HepG2 (cell line): Measurements from ENCODE around the gene ECHS1. TPM values are rescaled to one million over a fixed set of nuclear protein-coding genes. Genes with fewer than 3 reads are reported as not detected.

ENCODE experiments used
- KLF15 ChIP-seq: sonication (generic); formaldehyde crosslinking; IDR thresholded peaks from 2 replicates; pipeline ENCODE4 v1.8.1; 2023; ENCODE audit warnings: borderline replicate concordance, mild to moderate bottlenecking, inconsistent platforms, missing genetic modification reagents, mixed read lengths
- ZNF251 ChIP-seq: sonication (generic); formaldehyde crosslinking; IDR thresholded peaks from 2 replicates; pipeline ENCODE4 v1.9.0; 2021; ENCODE audit warnings: mild to moderate bottlenecking, missing genetic modification reagents
- ZNF317 ChIP-seq: sonication (generic); formaldehyde crosslinking; IDR thresholded peaks from 2 replicates; pipeline ENCODE4 v1.5.0; 2020; ENCODE audit warnings: mild to moderate bottlenecking, missing genetic modification reagents
- ZNF761 ChIP-seq: sonication (generic); formaldehyde crosslinking; conservative IDR thresholded peaks from 2 replicates; pipeline ENCODE4 v1.4.0; 2020; ENCODE audit warnings: mild to moderate bottlenecking, missing genetic modification reagents
- polyA plus RNA-seq, 8 experiments: library from polyadenylated mRNA; depleted of rRNA in 3 of 8; stranded (reverse) in 7 of 8; unstranded in 1 of 8; fragments of >200 nt; fragmentation: Illumina TruSeq in 4 of 8; extraction: Trizol in 4 of 8; gene quantifications; 2 replicates each; pipeline versions ENCODE4 v1.2.1 to v1.2.3, GENCODE V29; 2011 to 2016; ENCODE audit warnings: low read depth in 4 of 8, missing spikeins in 1 of 8, mixed read lengths in 1 of 8; ENCODE audit not compliant: insufficient read depth in 1 of 8
- total RNA-seq, 5 experiments: library from RNA; depleted of rRNA; stranded (reverse); fragments of >200 nt; fragmentation: Illumina TruSeq; extraction: Trizol; gene quantifications; 2 replicates each; pipeline ENCODE4 v1.2.3, GENCODE V29; 2016; ENCODE audit warnings: low read depth in 1 of 5
- TF ChIP-seq, protein P1 (sequence below): IDR thresholded peaks from 2 replicates; pipeline ENCODE4 v1.6.1; 2016; ENCODE audit warnings: low read depth, control low read depth
- TF ChIP-seq, protein P2 (sequence below): sonication (generic); formaldehyde crosslinking; IDR thresholded peaks from 2 replicates; pipeline ENCODE4 v1.5.1; 2020; ENCODE audit warnings: mild to moderate bottlenecking, missing genetic modification reagents, borderline replicate concordance
- TF ChIP-seq, protein P3 (sequence below): IDR thresholded peaks from 2 replicates; pipeline ENCODE4 v1.6.1; 2016; ENCODE audit warnings: mild to moderate bottlenecking
- TF ChIP-seq, protein P4 (sequence below): sonication (generic); formaldehyde crosslinking; IDR thresholded peaks from 2 replicates; pipeline ENCODE4 v1.4.0; 2020; ENCODE audit warnings: mild to moderate bottlenecking, missing genetic modification reagents

ECHS1 gene
- total and polyA plus RNA-seq, 2 of the 13 experiments (the other 11 are each of a cell fraction or from before 2014, with no cell fraction given), result 32.7 to 195 TPM

DNA sequence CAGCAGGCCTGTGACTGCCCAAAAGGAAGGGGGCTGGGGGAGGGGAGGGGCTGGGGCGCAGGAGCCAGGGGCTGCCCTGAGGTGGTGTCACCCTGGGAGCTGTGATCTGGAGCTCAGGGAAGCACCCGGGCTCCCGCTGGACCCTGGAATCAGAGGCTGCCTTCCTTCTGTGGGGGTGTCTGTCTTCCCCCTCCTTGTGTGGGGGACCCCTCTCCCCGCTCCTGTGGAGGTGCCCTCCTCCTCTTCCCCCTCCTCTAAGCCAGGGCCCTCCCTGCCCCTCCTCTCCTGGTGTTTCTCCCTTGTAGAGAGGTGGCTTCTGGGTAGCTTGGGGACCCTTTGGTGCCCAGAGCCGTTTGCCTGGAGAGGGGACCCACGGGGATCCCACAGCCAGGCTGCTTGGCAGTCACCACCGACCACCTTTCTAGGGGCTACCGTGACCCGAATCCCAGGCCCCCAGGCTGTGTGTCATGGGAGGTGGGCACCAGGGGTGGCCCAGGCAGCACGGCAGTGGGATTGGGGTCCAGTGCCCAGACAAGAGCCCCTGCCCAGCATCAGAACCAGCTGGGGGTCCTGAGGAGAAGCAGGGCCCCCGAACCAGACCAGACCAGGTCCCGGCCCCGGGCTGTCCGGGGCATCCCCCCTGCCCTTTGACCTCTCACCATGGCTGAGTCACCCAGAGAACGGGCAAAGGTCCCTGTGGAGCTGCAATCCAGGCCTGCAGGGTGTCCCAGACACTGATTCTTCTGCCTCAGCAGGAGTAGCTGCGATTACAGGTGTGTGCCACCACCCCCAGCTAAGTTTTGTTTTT, 25.2 kb downstream of the ECHS1 start (continued):
- TF ChIP-seq ZNF761 (CRISPR knock-in tag) (0 out of 2 replicates have a peak, but pooled peaks have one; percentile 77), KLF15 (CRISPR knock-in tag) (no peak), ZNF317 (CRISPR knock-in tag) (0 out of 2 replicates have a peak, but pooled peaks have one; percentile 18), ZNF251 (CRISPR knock-in tag) (no peak)
- TF ChIP-seq, protein P1, sequence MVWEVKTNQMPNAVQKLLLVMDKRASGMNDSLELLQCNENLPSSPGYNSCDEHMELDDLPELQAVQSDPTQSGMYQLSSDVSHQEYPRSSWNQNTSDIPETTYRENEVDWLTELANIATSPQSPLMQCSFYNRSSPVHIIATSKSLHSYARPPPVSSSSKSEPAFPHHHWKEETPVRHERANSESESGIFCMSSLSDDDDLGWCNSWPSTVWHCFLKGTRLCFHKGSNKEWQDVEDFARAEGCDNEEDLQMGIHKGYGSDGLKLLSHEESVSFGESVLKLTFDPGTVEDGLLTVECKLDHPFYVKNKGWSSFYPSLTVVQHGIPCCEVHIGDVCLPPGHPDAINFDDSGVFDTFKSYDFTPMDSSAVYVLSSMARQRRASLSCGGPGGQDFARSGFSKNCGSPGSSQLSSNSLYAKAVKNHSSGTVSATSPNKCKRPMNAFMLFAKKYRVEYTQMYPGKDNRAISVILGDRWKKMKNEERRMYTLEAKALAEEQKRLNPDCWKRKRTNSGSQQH (CRISPR knock-in tag), result no peak
- TF ChIP-seq, protein P2, sequence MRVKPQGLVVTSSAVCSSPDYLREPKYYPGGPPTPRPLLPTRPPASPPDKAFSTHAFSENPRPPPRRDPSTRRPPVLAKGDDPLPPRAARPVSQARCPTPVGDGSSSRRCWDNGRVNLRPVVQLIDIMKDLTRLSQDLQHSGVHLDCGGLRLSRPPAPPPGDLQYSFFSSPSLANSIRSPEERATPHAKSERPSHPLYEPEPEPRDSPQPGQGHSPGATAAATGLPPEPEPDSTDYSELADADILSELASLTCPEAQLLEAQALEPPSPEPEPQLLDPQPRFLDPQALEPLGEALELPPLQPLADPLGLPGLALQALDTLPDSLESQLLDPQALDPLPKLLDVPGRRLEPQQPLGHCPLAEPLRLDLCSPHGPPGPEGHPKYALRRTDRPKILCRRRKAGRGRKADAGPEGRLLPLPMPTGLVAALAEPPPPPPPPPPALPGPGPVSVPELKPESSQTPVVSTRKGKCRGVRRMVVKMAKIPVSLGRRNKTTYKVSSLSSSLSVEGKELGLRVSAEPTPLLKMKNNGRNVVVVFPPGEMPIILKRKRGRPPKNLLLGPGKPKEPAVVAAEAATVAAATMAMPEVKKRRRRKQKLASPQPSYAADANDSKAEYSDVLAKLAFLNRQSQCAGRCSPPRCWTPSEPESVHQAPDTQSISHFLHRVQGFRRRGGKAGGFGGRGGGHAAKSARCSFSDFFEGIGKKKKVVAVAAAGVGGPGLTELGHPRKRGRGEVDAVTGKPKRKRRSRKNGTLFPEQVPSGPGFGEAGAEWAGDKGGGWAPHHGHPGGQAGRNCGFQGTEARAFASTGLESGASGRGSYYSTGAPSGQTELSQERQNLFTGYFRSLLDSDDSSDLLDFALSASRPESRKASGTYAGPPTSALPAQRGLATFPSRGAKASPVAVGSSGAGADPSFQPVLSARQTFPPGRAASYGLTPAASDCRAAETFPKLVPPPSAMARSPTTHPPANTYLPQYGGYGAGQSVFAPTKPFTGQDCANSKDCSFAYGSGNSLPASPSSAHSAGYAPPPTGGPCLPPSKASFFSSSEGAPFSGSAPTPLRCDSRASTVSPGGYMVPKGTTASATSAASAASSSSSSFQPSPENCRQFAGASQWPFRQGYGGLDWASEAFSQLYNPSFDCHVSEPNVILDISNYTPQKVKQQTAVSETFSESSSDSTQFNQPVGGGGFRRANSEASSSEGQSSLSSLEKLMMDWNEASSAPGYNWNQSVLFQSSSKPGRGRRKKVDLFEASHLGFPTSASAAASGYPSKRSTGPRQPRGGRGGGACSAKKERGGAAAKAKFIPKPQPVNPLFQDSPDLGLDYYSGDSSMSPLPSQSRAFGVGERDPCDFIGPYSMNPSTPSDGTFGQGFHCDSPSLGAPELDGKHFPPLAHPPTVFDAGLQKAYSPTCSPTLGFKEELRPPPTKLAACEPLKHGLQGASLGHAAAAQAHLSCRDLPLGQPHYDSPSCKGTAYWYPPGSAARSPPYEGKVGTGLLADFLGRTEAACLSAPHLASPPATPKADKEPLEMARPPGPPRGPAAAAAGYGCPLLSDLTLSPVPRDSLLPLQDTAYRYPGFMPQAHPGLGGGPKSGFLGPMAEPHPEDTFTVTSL (CRISPR knock-in tag), result no peak
- TF ChIP-seq, protein P3, sequence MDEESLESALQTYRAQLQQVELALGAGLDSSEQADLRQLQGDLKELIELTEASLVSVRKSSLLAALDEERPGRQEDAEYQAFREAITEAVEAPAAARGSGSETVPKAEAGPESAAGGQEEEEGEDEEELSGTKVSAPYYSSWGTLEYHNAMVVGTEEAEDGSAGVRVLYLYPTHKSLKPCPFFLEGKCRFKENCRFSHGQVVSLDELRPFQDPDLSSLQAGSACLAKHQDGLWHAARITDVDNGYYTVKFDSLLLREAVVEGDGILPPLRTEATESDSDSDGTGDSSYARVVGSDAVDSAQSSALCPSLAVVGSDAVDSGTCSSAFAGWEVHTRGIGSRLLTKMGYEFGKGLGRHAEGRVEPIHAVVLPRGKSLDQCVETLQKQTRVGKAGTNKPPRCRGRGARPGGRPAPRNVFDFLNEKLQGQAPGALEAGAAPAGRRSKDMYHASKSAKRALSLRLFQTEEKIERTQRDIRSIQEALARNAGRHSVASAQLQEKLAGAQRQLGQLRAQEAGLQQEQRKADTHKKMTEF (CRISPR knock-in tag), result peak; percentile 43; the same call in 1 of the 2 replicates
- TF ChIP-seq, protein P4, sequence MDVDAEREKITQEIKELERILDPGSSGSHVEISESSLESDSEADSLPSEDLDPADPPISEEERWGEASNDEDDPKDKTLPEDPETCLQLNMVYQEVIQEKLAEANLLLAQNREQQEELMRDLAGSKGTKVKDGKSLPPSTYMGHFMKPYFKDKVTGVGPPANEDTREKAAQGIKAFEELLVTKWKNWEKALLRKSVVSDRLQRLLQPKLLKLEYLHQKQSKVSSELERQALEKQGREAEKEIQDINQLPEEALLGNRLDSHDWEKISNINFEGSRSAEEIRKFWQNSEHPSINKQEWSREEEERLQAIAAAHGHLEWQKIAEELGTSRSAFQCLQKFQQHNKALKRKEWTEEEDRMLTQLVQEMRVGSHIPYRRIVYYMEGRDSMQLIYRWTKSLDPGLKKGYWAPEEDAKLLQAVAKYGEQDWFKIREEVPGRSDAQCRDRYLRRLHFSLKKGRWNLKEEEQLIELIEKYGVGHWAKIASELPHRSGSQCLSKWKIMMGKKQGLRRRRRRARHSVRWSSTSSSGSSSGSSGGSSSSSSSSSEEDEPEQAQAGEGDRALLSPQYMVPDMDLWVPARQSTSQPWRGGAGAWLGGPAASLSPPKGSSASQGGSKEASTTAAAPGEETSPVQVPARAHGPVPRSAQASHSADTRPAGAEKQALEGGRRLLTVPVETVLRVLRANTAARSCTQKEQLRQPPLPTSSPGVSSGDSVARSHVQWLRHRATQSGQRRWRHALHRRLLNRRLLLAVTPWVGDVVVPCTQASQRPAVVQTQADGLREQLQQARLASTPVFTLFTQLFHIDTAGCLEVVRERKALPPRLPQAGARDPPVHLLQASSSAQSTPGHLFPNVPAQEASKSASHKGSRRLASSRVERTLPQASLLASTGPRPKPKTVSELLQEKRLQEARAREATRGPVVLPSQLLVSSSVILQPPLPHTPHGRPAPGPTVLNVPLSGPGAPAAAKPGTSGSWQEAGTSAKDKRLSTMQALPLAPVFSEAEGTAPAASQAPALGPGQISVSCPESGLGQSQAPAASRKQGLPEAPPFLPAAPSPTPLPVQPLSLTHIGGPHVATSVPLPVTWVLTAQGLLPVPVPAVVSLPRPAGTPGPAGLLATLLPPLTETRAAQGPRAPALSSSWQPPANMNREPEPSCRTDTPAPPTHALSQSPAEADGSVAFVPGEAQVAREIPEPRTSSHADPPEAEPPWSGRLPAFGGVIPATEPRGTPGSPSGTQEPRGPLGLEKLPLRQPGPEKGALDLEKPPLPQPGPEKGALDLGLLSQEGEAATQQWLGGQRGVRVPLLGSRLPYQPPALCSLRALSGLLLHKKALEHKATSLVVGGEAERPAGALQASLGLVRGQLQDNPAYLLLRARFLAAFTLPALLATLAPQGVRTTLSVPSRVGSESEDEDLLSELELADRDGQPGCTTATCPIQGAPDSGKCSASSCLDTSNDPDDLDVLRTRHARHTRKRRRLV, result no peak
